Spleen (tissue), 11 donors: Measurements from ENCODE around the gene FOXI1. TPM values are rescaled to one million over a fixed set of nuclear protein-coding genes. Genes with fewer than 3 reads are reported as not detected.

Source experiments
- DNase-seq: peaks from one replicate; pipeline ENCODE4 v3.0.0-alpha.2; 2020
- H3K27ac ChIP-seq, 8 donors: fragments of 200-600 bp; sonication (generic) in 7 of 8; 1 replicate in 4 of 8; 2 replicates in 4 of 8; pipeline versions ENCODE4 v1.5.0 to v1.8.0; 2016 to 2021; ENCODE audit warnings: inconsistent platforms in 4 of 8, mild to moderate bottlenecking in 4 of 8, moderate library complexity in 1 of 8
- H3K27me3 ChIP-seq, 7 donors: fragments of 200-600 bp; sonication (generic) in 6 of 7; replicated peaks in 1 of 7; 1 replicate in 4 of 7; 2 replicates in 3 of 7; pipeline versions ENCODE4 v1.5.0 to v1.8.0; 2016 to 2021; ENCODE audit warnings: inconsistent platforms in 3 of 7, mild to moderate bottlenecking in 1 of 7
- H3K36me3 ChIP-seq, 6 donors: fragments of 200-600 bp; sonication (generic) in 5 of 6; 1 replicate in 4 of 6; 2 replicates in 2 of 6; pipeline versions ENCODE4 v1.5.0 to v1.8.0; 2016 to 2021; ENCODE audit warnings: inconsistent platforms in 2 of 6
- H3K4me1 ChIP-seq, 6 donors: fragments of 200-600 bp; sonication (generic) in 5 of 6; 1 replicate in 3 of 6; 2 replicates in 3 of 6; pipeline versions ENCODE4 v1.5.0 to v1.8.0; 2016 to 2021; ENCODE audit warnings: inconsistent platforms in 3 of 6
- H3K4me3 ChIP-seq, 8 donors: fragments of 200-600 bp; sonication (generic) in 7 of 8; 1 replicate in 4 of 8; 2 replicates in 4 of 8; pipeline versions ENCODE4 v1.5.0 to v1.8.0; 2016 to 2021; ENCODE audit warnings: inconsistent platforms in 4 of 8, mild to moderate bottlenecking in 4 of 8, moderate library complexity in 2 of 8
- H3K9me3 ChIP-seq, 8 donors: fragments of 200-600 bp; sonication (generic) in 7 of 8; 1 replicate in 4 of 8; 2 replicates in 4 of 8; pipeline versions ENCODE4 v1.5.0 to v1.8.0; 2016 to 2021; ENCODE audit warnings: inconsistent platforms in 4 of 8
- POLR2A ChIP-seq, 3 donors: fragments of 450-650 bp; IDR thresholded peaks; one replicate each; pipeline ENCODE4 v1.5.1; 2017; ENCODE audit warnings: antibody characterized with exemption in 3 of 3, mild to moderate bottlenecking in 1 of 3
- POLR2AphosphoS5 ChIP-seq, 3 donors: sonication (generic); formaldehyde crosslinking; IDR thresholded peaks; one replicate each; pipeline ENCODE4 v1.5.1; 2017; ENCODE audit warnings: antibody characterized with exemption in 3 of 3
- WGBS, 5 donors: extraction: QIAGEN DNeasy Blood & Tissue Kit in 3 of 5; methylation state at CpG; one replicate each; pipeline versions ENCODE4 v1.1.5 to v1.1.7; 2013 to 2018; 5-methylcytosine and 5-hydroxymethylcytosine counted together
- intact Hi-C: fragments of 100-400 bp; cut with DNase I; formaldehyde crosslinking; loops from one replicate; pipeline ENCODE4 v1.15.0; 2023; ENCODE audit warnings: low total_unique reads
- polyA plus RNA-seq, 3 donors: library from polyadenylated mRNA; stranded (reverse); fragments of 200-250 nt; gene quantifications; one replicate each; pipeline ENCODE4 v1.2.1, GENCODE V29; 2013
- total RNA-seq, 7 donors: library from RNA; depleted of rRNA in 3 of 7; stranded (reverse); fragments of >200 nt in 3 of 7; fragmentation: NEBNext Ultra II Directional in 4 of 7; extraction: Animal tissue kit (Norgen Biotek cat#: 25700) in 4 of 7; gene quantifications; one replicate each; pipeline versions ENCODE4 v1.1.0 to v1.2.1, GENCODE V29; 2016 to 2021
- TF ChIP-seq, protein P1 (sequence below), 11 experiments: fragments of 200-600 bp in 7 of 11; fragments of 450-650 bp in 4 of 11; sonication (generic) in 4 of 11; IDR thresholded peaks in 8 of 11; conservative IDR thresholded peaks in 3 of 11; 1 replicate in 7 of 11; 2 replicates in 4 of 11; pipeline versions ENCODE4 v1.4.0 to v1.8.0; 2016 to 2021; ENCODE audit warnings: antibody characterized with exemption in 11 of 11, inconsistent platforms in 4 of 11, mild to moderate bottlenecking in 1 of 11
- donor health status: healthy with polysubstance abuse.
- donor health status: DM: no; HTN: no; CAD: no; lungs with moderate emphysema.
- donor health status: DM: no; HTN: no; CAD: no.
- donor health status: Bipolar disorder and iron deficiency.
- donor health status: healthy.
- donor health status: DM: no; HTN: no; CAD: no.
- donor health status: DM: yes; HTN: yes; CAD: no.

FOXI1 gene
- total and polyA plus RNA-seq, 10 donors, result not detected

DNA sequence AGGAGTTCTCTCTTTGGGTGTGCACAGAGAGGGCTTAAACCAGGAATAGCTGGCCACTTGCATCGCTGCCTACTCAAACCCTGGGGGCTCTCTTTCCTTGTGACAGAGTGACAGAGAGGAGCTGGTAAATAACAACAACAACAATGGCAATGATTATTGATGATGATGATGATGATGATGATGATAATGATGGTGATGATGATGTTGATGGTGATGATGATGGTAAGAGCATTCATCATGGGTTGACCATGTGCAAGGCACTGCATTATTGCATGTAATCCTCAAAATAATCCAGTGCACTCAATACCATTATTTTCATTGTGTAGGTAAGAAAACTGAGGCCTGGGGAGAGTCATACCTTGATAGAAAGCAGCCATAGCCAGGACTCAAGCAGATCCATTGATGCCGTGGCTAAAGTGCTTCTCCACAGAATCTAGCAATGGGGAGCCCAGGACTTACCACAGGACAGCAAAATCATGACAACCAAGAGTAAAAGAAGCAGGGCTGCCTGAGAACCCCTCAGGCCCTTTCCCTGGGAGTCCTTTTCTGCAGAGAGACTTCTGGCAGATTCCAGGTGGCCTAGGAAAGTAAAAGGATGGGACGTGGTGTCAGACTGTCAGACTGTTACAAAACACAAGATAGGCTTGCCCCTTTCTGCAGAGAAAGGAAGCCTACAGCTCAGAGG is 4.8 kb downstream of the FOXI1 start:
- Histone ChIP-seq H3K9me3 (no peaks in the 10 kb centered on the region), H3K4me3 (no peak overlapping the region), H3K36me3 (no peaks in the 10 kb centered on the region), H3K27ac (no peak overlapping the region), H3K27me3 (peaks cover 0 to 22% (median 0%) of the 10 kb centered on the region in 7 donors), H3K4me1 (peaks cover 0 to 10% (median 0%) of the 10 kb centered on the region in 6 donors)
- DNase-seq, result no peak
- 72 to 78% (median 73%) methylated on average over 3 of the region's 3 CpGs for WGBS, 5 donors
- TF ChIP-seq POLR2AphosphoS5 (IDR thresholded peaks at IDR 0.05) (no peak), POLR2A (IDR thresholded peaks at IDR 0.05) (no peak)
- TF ChIP-seq, protein P1, sequence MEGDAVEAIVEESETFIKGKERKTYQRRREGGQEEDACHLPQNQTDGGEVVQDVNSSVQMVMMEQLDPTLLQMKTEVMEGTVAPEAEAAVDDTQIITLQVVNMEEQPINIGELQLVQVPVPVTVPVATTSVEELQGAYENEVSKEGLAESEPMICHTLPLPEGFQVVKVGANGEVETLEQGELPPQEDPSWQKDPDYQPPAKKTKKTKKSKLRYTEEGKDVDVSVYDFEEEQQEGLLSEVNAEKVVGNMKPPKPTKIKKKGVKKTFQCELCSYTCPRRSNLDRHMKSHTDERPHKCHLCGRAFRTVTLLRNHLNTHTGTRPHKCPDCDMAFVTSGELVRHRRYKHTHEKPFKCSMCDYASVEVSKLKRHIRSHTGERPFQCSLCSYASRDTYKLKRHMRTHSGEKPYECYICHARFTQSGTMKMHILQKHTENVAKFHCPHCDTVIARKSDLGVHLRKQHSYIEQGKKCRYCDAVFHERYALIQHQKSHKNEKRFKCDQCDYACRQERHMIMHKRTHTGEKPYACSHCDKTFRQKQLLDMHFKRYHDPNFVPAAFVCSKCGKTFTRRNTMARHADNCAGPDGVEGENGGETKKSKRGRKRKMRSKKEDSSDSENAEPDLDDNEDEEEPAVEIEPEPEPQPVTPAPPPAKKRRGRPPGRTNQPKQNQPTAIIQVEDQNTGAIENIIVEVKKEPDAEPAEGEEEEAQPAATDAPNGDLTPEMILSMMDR (IDR thresholded peaks at IDR 0.05 in 8 of 11, conservative IDR thresholded peaks at IDR 0.05 in 3 of 11), result no peak
- intact Hi-C loops, result no loop called here

DNA sequence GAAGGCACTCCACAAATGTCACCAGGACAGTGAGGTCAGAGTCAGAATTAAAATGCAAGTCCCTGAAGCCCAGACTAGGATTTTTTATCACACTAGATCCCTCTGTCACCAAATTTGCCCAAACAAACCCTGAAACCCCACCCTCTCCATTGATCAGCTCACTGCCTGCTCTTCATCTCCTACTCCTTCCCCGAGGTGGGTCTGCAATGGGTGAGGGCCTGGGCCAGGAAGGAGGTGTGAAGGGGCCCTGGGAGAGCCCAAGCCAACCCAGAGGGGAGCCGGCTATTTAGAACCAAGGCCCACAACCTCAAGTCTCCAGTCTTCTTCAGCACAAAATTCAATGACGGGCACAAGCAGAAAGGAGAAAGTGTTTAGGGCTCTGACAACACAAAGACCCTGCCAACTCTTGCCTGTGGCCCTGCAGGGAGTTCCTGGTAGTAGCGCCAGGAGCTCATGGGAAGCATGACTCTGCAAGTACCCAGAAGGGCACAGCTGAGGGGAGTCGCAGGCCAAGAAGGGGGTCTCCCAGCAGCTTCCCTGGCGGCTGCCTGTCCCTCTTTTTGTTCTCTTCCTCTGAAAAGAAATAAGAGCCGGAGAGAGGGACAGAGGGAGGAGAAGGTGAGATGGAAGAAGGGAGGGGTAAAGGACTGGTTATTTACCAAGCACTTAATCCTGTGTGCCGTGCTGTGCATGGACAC is 5.5 kb downstream of the FOXI1 start:
- Histone ChIP-seq H3K4me1 (peaks cover 0 to 10% (median 0%) of the 10 kb centered on the region in 6 donors), H3K36me3 (no peaks in the 10 kb centered on the region), H3K27me3 (peaks cover 0 to 15% (median 0%) of the 10 kb centered on the region in 7 donors), H3K9me3 (no peaks in the 10 kb centered on the region), H3K4me3 (no peak overlapping the region), H3K27ac (no peak overlapping the region)
- no peak for TF ChIP-seq POLR2A (IDR thresholded peaks at IDR 0.05)
- TF ChIP-seq, protein P1 (IDR thresholded peaks at IDR 0.05 in 8 of 11, conservative IDR thresholded peaks at IDR 0.05 in 3 of 11), result no peak
- no peak for TF ChIP-seq POLR2AphosphoS5 (IDR thresholded peaks at IDR 0.05)
- DNase-seq, result no peak
- WGBS, 5 donors, result 42 to 65% (median 62%) methylated on average over 7 to 8 of the region's 8 CpGs
- intact Hi-C loops, result no loop called here

DNA sequence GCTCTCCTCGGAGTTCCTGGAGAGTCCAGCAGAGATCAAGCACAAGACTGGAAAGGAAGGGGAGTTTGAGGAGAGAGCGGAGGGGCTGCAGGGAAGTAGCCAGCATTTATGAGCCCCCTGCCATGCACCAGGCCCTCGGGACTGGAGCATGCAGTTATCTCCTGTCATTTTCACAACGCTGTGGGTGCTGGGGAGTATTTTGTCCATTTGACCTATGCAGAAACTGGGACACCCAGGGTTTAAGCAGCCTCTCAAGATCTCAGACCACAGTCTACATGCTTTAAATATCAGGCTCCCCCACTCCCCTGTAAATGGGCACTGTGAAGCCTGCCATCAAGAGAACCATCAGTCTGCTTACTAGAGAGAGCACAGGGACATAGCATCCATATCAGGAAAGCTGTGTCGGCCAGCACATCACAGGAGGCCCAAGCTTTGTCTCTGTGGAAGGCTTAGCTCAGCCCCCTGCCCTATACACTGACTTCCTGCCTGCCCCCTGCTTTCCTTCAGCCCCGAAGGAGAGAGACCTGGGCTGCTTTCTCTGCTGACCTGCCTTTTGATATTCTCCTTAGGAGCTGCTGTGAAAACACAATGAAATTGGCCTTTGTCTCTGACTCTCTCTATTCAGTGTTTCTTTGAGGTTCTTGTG is 7.3 kb downstream of the FOXI1 start:
- Histone ChIP-seq H3K4me1 (peaks cover 0 to 10% (median 0%) of the 10 kb centered on the region in 6 donors), H3K27ac (peak overlapping the region in 3 of 8 donors; percentile 36 to 54 (median 38)), H3K27me3 (peaks cover 0 to 11% (median 0%) of the 10 kb centered on the region in 7 donors), H3K4me3 (no peak overlapping the region), H3K9me3 (no peaks in the 10 kb centered on the region), H3K36me3 (no peaks in the 10 kb centered on the region)
- 65 to 87% (median 67%) methylated on average over 6 of the region's 6 CpGs for WGBS, 5 donors
- DNase-seq, result no peak
- intact Hi-C loops, result no loop called here
- TF ChIP-seq, protein P1 (IDR thresholded peaks at IDR 0.05 in 8 of 11, conservative IDR thresholded peaks at IDR 0.05 in 3 of 11), result no peak

DNA sequence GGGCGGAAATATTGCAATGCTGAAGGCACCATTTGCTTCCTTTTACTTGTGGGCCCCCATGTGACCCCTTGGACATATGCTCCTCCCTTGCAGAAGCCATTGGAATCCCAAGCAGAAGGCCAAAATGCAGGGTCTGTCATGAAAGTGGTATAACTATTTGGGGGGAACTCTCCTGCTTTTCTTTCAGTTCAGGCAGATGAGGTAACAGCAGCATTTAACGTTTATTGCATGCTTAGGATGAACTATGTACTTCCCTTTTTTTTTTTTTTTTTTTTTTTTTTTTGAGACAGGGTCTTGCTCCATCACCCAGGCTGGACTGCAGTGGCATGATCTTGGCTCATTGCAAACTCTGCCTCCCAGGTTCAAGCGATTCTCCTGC is 7.8 kb downstream of the FOXI1 start:
- 43 to 61% (median 48%) methylated on average over 3 of the region's 3 CpGs for WGBS, 5 donors
- peaks cover 0 to 11% (median 0%) of the 10 kb centered on the region in 7 donors for H3K27me3 ChIP-seq
- H3K36me3 ChIP-seq, result no peaks in the 10 kb centered on the region
- TF ChIP-seq POLR2A (IDR thresholded peaks at IDR 0.05), result no peak
- TF ChIP-seq, protein P1 (IDR thresholded peaks at IDR 0.05 in 8 of 11, conservative IDR thresholded peaks at IDR 0.05 in 3 of 11), result no peak
- TF ChIP-seq POLR2AphosphoS5 (IDR thresholded peaks at IDR 0.05), result no peak
- no peaks in the 10 kb centered on the region for H3K9me3 ChIP-seq
- intact Hi-C loops, result no loop called here
- H3K27ac ChIP-seq, result peak overlapping the region in 3 of 8 donors; percentile 36 to 54 (median 38)
- H3K4me1 ChIP-seq, result peaks cover 0 to 10% (median 0%) of the 10 kb centered on the region in 6 donors
- no peak overlapping the region for H3K4me3 ChIP-seq
- no peak for DNase-seq
